Measurements from ENCODE around the gene OCLN.
"Not testable (repeated sequence)": the region's sequence is repeated elsewhere in the genome, so short reads cannot be mapped to it uniquely, and the experiment has no call there.

The OCLN gene

GRCh38 chr5:69484891-69485290 lies 7.7 kb upstream of the OCLN start:
- intact Hi-C loops (cut with DNase I) = no loop called here
- no peak for DNase-seq

- intact Hi-C loops (cut with DNase I) = no loop called here
- no peak for DNase-seq
Observed at GRCh38 chr5:69485471-69485870, 7.1 kb upstream of the OCLN start.

GRCh38 chr5:69489246-69489645 lies 3.3 kb upstream of the OCLN start:
- intact Hi-C loops (cut with DNase I) = no loop called here
- no peak for DNase-seq

GRCh38 chr5:69491027-69491426 lies 1.6 kb upstream of the OCLN start:
- intact Hi-C loops (cut with DNase I) = no loop called here
- DNase-seq = no peak

- no peak for DNase-seq
- intact Hi-C loops (cut with DNase I) = no loop called here
Observed at GRCh38 chr5:69491838-69492390, 676 bp upstream of the OCLN start.

GRCh38 chr5:69492923-69493395 lies 369 bp downstream of the OCLN start:
- DNase-seq = peak in 4 of 42 donors; percentile 2 to 31 (median 10)
- intact Hi-C loops (cut with DNase I) = no loop called here

- DNase-seq = no peak
- intact Hi-C loops (cut with DNase I) = no loop called here
Observed at GRCh38 chr5:69493396-69494133, 975 bp downstream of the OCLN start.

GRCh38 chr5:69494452-69494851 lies 1.9 kb downstream of the OCLN start:
- DNase-seq = no peak
- intact Hi-C loops (cut with DNase I) = no loop called here

- intact Hi-C loops (cut with DNase I) = no loop called here
Observed at GRCh38 chr5:69497006-69497520, 4.5 kb downstream of the OCLN start.

GRCh38 chr5:69498384-69498783 lies 5.8 kb downstream of the OCLN start:
- intact Hi-C loops (cut with DNase I) = no loop called here
- DNase-seq = no peak

More at GRCh38 chr5:69497006-69497520, 4.5 kb downstream of the OCLN start:
- DNase-seq = no peak

GRCh38 chr5:69502367-69502766 lies 9.8 kb downstream of the OCLN start:
- intact Hi-C loops (cut with DNase I) = no loop called here

GRCh38 chr5:69502767-69503488 lies 10.3 kb downstream of the OCLN start:
- intact Hi-C loops (cut with DNase I) = no loop called here

More at GRCh38 chr5:69502367-69502766, 9.8 kb downstream of the OCLN start:
- no peak for DNase-seq

GRCh38 chr5:69504036-69504435 lies 11.4 kb downstream of the OCLN start:
- no peak for DNase-seq
- intact Hi-C loops (cut with DNase I) = no loop called here

More at GRCh38 chr5:69502767-69503488, 10.3 kb downstream of the OCLN start:
- no peak for DNase-seq

GRCh38 chr5:69505306-69505705 lies 12.7 kb downstream of the OCLN start:
- DNase-seq = no peak
- intact Hi-C loops (cut with DNase I) = no loop called here

- no peak for DNase-seq
- intact Hi-C loops (cut with DNase I) = no loop called here
Observed at GRCh38 chr5:69509212-69509611, 16.6 kb downstream of the OCLN start.

GRCh38 chr5:69510694-69511093 lies 18.1 kb downstream of the OCLN start:
- DNase-seq = no peak
- intact Hi-C loops (cut with DNase I) = no loop called here

GRCh38 chr5:69512740-69513260 lies 20.2 kb downstream of the OCLN start:
- intact Hi-C loops (cut with DNase I) = no loop called here
- peak in 1 of 42 donors; percentile 7 for DNase-seq

- DNase-seq; intact Hi-C loops (cut with DNase I): not testable (repeated sequence)
Observed at GRCh38 chr5:69515570-69515969, 23.0 kb downstream of the OCLN start.

GRCh38 chr5:69516769-69517168 lies 24.2 kb downstream of the OCLN start:
- intact Hi-C loops (cut with DNase I) = no loop called here

GRCh38 chr5:69517763-69518212 lies 25.2 kb downstream of the OCLN start:
- no peak for DNase-seq
- intact Hi-C loops (cut with DNase I) = no loop called here

More at GRCh38 chr5:69516769-69517168, 24.2 kb downstream of the OCLN start:
- no peak for DNase-seq
